Lower leg skin (tissue), 4 donors: ENCODE results near the gene FGF22. TPM values are rescaled to one million over a fixed set of nuclear protein-coding genes. Genes with fewer than 3 reads are reported as not detected.

Experiments used
- DNase-seq, 2 donors: peaks; one replicate each; pipeline ENCODE4 v3.0.0-alpha.2; 2019; ENCODE audit warnings: low spot score in 2 of 2
- H3K4me3 ChIP-seq: fragments of 200-600 bp; sonication (generic); 2 replicates; pipeline ENCODE4 v1.5.1; 2017; ENCODE audit warnings: mild to moderate bottlenecking, low read depth; ENCODE audit not compliant: poor library complexity, severe bottlenecking
- CTCF ChIP-seq, 3 donors: fragments of 450-650 bp; IDR thresholded peaks; one replicate each; pipeline ENCODE4 v1.5.1; 2016; ENCODE audit warnings: antibody characterized with exemption in 3 of 3, mild to moderate bottlenecking in 3 of 3, moderate library complexity in 2 of 3
- POLR2A ChIP-seq, 2 donors: fragments of 450-650 bp; IDR thresholded peaks; one replicate each; pipeline ENCODE4 v1.6.1; 2016 to 2017; ENCODE audit warnings: antibody characterized with exemption in 2 of 2, mild to moderate bottlenecking in 1 of 2, moderate library complexity in 1 of 2
- WGBS, 2 donors: methylation state at CpG; one replicate each; pipeline ENCODE4 v1.1.5; 2018; 5-methylcytosine and 5-hydroxymethylcytosine counted together
- intact Hi-C: fragments of 100-400 bp; cut with DNase I; formaldehyde crosslinking; loops from one replicate; pipeline ENCODE4 v1.15.0; 2023; ENCODE audit warnings: low total_unique reads
- total RNA-seq, 4 donors: library from RNA; depleted of rRNA; stranded (reverse); fragments of >200 nt; gene quantifications; one replicate each; pipeline ENCODE4 v1.1.0, GENCODE V29; 2016

Gene FGF22
- 10 to 100 TPM; 16.1 to 41.8 (median 25.6) TPM for total RNA-seq

- intact Hi-C loops: no loop called here
- peak; percentile 89 to 99 for DNase-seq
- H3K4me3 ChIP-seq: peak within 1 kb of the TSS; percentile 3
- 6 to 13% methylated on average over 38 to 59 of the region's 109 CpGs for WGBS, 2 donors
- TF ChIP-seq POLR2A (IDR thresholded peaks at IDR 0.05): no peak
- TF ChIP-seq CTCF (IDR thresholded peaks at IDR 0.05): no peak
Measured at GRCh38 chr19:639253-640160, at the start of gene FGF22. FGF22 (plus strand) TSS chr19:639879; CDS start chr19:639926, 47 bp downstream.

- TF ChIP-seq CTCF (IDR thresholded peaks at IDR 0.05) (no peak), POLR2A (IDR thresholded peaks at IDR 0.05) (no peak)
- no peak for DNase-seq
- intact Hi-C loops: no loop called here
- H3K4me3 ChIP-seq: no peak overlapping the region
- 0 to 13% methylated on average over 6 to 34 of the region's 50 CpGs for WGBS, 2 donors
Measured at GRCh38 chr19:590396-590745, 49.3 kb upstream of the FGF22 start.

- no peak overlapping the region for H3K4me3 ChIP-seq
- no peak for TF ChIP-seq POLR2A (IDR thresholded peaks at IDR 0.05)
- TF ChIP-seq CTCF (IDR thresholded peaks at IDR 0.05): no peak
- intact Hi-C loops: no loop called here
- WGBS, 2 donors: 4 to 6% methylated on average over 26 to 33 of the region's 41 CpGs
- DNase-seq: no peak
Measured at GRCh38 chr19:590750-591098, 49.0 kb upstream of the FGF22 start.

- 22 to 28% methylated on average over 34 to 66 of the region's 75 CpGs for WGBS, 2 donors
- H3K4me3 ChIP-seq: no peak overlapping the region
- TF ChIP-seq CTCF (IDR thresholded peaks at IDR 0.05): no peak
- TF ChIP-seq POLR2A (IDR thresholded peaks at IDR 0.05): no peak
- intact Hi-C loops: no loop called here
- no peak for DNase-seq
Measured at GRCh38 chr19:591099-591958, 48.4 kb upstream of the FGF22 start.

- intact Hi-C loops: no loop called here
- H3K4me3 ChIP-seq: no peak overlapping the region
- WGBS, 2 donors: 76 to 80% methylated on average over 15 to 16 of the region's 19 CpGs
- no peak for TF ChIP-seq POLR2A (IDR thresholded peaks at IDR 0.05)
- TF ChIP-seq CTCF (IDR thresholded peaks at IDR 0.05): no peak
- DNase-seq: no peak
Measured at GRCh38 chr19:592101-592500, 47.6 kb upstream of the FGF22 start.
